Lower leg skin (tissue), 3 donors: ENCODE measurements around the gene PPCDC.

Source experiments
- CTCF ChIP-seq, 3 donors: fragments of 450-650 bp; IDR thresholded peaks; one replicate each; pipeline ENCODE4 v1.5.1; 2016; ENCODE audit warnings: antibody characterized with exemption in 3 of 3, mild to moderate bottlenecking in 3 of 3, moderate library complexity in 2 of 3
- POLR2A ChIP-seq, 2 donors: fragments of 450-650 bp; IDR thresholded peaks; one replicate each; pipeline ENCODE4 v1.6.1; 2016 to 2017; ENCODE audit warnings: antibody characterized with exemption in 2 of 2, mild to moderate bottlenecking in 1 of 2, moderate library complexity in 1 of 2

GRCh38 chr15:75089456-75090387, 66.3 kb downstream of the PPCDC start:
- TF ChIP-seq CTCF (IDR thresholded peaks at IDR 0.05) = no peak
- TF ChIP-seq POLR2A (IDR thresholded peaks at IDR 0.05) = no peak
